Ammon's horn (tissue), 1 donor: ENCODE measurements around the gene COL5A3.
"Not testable (repeated sequence)": the region's sequence is repeated elsewhere in the genome, so short reads cannot be mapped to it uniquely, and the experiment has no call there.

ENCODE experiments used
- DNase-seq: peaks from one replicate; pipeline ENCODE4 v3.0.0-alpha.2; 2016; ENCODE audit warnings: low spot score

The COL5A3 gene

DNA sequence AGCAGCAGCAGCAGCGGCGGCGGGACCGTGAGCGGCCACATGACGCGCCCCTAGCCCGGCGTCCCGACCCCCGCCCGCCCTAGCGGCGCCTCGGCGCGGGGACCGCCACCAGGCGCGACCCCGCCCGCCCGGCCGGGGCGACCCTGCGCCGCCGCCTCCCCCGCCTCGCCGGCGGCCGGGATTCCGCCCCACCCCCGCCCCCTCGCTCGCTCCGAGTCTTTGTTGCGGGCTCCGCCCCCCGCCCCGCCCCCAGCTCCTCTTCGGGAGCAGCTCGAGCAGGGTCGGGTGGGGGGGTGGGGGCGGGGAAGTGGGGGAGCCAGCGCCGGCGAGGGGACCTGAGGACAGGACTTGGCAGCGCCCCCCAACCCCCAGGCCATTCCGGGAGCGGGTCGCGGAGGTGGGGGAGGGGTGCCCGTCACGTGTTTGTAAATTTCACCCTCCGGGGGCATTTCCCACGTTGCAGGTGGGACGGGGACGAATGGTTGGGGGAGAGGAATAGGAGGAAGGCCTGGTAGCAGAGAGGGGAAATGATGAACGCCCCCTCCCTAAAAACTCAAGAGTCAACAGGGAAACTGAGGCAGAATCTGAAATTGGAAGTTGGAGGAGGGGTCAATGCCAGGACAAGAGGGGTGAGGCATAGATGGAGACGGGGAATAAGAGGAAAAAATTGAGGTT, 73.8 kb downstream of the COL5A3 start, which contains the start of gene OLFM2:
TSS of gene OLFM2 (minus strand) at position 190 of the 675 bp plus-strand sequence. CDS start at position 41, 149 bp downstream.
- no peak for DNase-seq

DNA sequence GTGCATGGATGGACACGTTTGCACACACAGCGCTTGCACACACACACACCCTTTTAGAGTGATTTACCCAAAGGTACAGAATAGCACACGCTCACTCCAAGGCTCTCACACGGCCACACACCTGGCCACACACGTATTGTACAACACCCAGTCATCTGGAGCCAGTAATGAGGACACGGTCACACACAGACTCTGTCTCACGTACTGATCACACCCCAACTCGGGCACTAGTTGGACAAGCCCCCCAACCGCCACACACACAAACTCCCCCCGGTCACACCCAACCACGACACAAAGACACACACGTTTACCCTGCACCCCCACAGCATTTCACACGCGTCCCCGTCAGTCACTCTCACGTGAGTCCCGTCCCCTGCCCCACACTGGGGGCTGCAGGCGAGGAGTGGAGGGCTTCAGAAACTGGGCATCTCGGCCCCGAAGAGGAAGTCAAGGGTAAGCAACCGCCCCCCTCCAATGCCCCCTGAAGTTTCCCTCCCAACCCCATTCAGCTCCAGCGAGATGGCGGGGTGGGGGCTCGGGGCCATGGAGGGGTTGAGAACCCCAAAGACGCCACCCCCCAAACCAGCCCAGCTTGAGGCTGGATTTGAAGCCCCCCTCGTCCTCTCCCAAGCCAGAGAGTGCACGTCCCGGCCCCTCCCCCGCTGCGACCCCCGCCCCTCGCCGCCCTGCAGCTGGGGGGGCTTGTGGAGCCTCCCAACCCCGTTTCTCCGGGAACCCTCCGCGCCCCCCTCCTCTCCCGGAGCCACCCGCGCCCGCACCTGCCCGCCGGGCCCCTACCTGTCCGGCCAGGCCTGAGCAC, 74.6 kb downstream of the COL5A3 start:
- no peak for DNase-seq

GRCh38 chr19:9934132-9934950, 76.0 kb downstream of the COL5A3 start:
- DNase-seq = peak; percentile 81

DNA sequence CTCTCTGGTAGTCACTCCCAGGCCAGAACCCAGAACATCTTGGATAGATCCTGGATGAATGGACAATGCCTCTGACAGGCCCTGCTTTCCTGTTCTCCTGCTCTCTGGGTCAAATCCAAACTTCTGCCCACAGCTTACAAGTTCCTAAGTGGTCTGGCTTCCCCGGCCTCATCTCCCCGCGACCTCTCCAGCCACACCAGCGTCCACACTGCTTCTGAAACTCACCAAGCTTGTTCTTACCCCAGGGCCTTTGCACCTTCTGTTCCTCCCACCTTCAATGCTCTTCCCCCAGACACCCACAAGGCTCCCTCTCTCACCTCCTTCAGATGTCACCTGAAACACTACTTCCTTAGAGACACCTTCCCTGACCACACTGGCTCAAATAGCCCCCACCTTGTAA, 77.5 kb downstream of the COL5A3 start:
- no peak for DNase-seq

- DNase-seq = no peak
These were observed 78.7 kb downstream of the COL5A3 start for GRCh38 chr19:9931629-9932028.

- DNase-seq = no peak
These were observed 86.9 kb downstream of the COL5A3 start for GRCh38 chr19:9923440-9923839.

- DNase-seq = not testable (repeated sequence)
These were observed 87.4 kb downstream of the COL5A3 start for GRCh38 chr19:9922782-9923379.

GRCh38 chr19:9917321-9917720, 93.0 kb downstream of the COL5A3 start:
- DNase-seq = peak; percentile 47

DNA sequence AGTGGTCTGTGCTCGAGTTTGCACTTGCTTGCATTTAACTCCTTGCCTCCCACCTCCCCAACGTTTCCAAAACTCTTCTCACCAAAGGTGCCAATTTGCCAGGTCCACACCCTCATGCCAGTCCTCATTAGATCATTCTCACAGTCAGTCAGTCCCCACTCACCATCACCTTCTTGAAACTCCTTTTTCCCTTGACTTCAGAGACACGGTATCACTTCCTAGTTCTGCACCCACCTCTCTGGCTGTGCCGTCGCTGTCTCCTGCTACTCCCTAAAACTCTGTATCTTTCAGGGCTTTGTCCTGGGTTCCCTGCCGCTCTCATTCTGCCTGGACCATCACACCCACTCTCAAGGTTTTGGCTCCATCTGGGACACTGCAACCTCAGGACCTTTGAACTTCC, 93.6 kb downstream of the COL5A3 start:
- no peak for DNase-seq

GRCh38 chr19:9914315-9915207, 95.7 kb downstream of the COL5A3 start:
- DNase-seq = peak; percentile 57

- DNase-seq = no peak
These were observed 96.3 kb downstream of the COL5A3 start for GRCh38 chr19:9914001-9914314.

DNA sequence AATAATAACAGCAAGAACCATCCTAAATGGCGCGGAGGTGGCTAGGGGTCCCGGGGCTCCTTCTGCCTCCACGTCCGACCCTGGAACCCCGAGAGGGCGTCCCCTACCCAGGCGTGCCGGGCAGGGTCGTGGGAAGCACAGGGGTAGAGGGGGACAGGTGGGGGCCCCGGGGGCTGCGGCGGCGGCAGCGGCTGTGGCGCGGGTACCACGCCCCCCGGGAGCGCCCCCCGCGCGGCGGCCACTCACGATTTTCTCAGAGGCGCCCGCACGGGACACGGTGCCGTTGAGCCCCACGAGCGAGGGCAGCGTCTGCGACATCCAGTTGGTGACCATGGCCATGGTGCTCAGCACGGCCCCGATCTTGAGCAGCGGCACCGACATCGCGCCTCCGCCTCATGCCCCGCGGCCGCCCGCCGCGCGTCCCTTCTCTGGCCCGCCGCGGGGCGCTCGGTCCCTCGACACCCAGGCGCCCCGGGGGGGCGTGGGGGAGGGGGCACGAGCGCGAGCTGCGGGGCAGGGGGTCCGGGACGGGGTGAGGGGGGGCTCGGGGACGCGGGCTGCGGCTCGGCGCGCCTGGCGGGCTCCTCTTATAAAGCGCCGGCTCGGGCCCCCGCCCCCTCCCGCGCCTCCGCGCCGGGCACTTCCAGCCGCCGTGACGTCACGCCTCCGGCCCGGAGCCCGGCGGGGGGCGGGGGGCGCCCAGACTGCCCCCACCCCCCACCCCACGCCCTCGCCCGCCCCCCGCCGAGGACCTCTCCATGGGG, 96.9 kb downstream of the COL5A3 start:
- no peak for DNase-seq

- no peak for DNase-seq
These were observed 97.6 kb downstream of the COL5A3 start for GRCh38 chr19:9912551-9913236.

DNA sequence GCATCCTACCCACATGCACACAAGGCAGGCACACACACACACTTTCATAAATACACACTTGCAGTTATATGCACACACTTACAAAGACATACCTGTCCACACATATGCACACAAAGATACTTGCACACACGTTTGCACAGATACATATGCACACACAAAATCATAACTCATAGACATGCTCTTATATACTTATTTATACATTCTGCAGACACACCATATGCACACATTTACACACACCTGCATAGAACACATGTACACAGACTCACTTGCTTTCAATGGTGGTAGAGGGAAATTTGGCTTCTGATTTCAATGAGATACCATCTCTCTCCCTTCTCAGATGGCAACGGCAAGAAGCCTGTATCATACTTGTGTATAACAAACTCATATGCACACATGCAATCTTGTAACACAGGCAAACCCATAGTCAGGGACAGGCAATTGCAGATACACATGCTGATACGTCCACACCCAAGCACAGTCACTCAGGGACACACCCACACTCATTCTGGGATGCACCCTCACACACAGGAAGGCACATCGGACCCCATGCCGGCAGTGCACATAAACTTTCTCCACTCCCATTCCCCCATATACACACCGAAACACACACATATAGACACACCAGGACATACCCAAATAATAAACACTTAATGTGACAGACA, 98.6 kb downstream of the COL5A3 start:
- DNase-seq = no peak

DNA sequence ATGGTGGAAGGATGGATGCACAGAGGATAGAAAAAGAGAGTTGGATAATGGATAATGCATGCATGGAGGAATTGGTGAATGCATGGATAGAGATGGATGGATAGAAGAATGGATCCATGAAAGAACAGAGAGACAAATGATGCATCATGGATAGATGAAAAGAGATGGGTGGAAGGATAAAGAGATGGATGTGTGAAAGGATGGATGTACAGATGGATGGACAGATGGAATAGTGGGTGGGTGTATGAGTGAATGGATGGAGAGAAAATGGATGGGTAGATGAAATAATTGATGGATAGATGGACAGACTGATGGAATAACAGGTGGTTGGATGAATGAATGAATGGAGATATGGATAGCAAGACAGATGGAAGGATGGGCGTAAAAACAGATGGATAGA, 99.7 kb downstream of the COL5A3 start:
- DNase-seq = no peak
